DND-41 (cell line): ENCODE data around the gene NAIF1.
A peak's percentile ranks its signal among the peaks of the same experiment; 100 is the strongest.

Experiments used
- ATAC-seq: fragments of 200-7000 bp; cut with Tn5 transposase; 3 replicates; pipeline ENCODE4 v1.9.1; 2021; ENCODE audit warnings: low read depth; ENCODE audit not compliant: insufficient read depth
- DNase-seq: peaks from one replicate; pipeline ENCODE4 v3.0.0-alpha.2; 2020
- H2AFZ ChIP-seq: 2 replicates; pipeline ENCODE4 v1.6.0; 2012; ENCODE audit warnings: low read depth, low read length
- H3K27ac ChIP-seq: 2 replicates; pipeline ENCODE4 v1.5.1; 2012; ENCODE audit warnings: low read length, inconsistent platforms
- H3K27me3 ChIP-seq: fragments of 200-600 bp; sonication (generic); 2 replicates; pipeline ENCODE4 v1.6.0; 2012; ENCODE audit warnings: low read length, mild to moderate bottlenecking, inconsistent platforms; ENCODE audit not compliant: insufficient read depth, poor library complexity
- H3K36me3 ChIP-seq: 2 replicates; pipeline ENCODE4 v1.5.1; 2012; ENCODE audit warnings: low read length, inconsistent platforms; ENCODE audit not compliant: insufficient read depth
- H3K4me1 ChIP-seq: 2 replicates; pipeline ENCODE4 v1.5.1; 2012; ENCODE audit warnings: mild to moderate bottlenecking, low read length; ENCODE audit not compliant: insufficient read depth
- H3K4me2 ChIP-seq: 2 replicates; pipeline ENCODE4 v1.6.0; 2012; ENCODE audit warnings: mild to moderate bottlenecking, moderate library complexity, low read length, inconsistent platforms; ENCODE audit not compliant: insufficient read depth
- H3K4me3 ChIP-seq, 2 experiments: fragments of 200-600 bp in 1 of 2; shearing (Covaris generic) in 1 of 2; 2 replicates each; pipeline ENCODE4 v1.5.1; 2012 to 2016; ENCODE audit warnings: inconsistent platforms in 2 of 2, low read length in 2 of 2, mild to moderate bottlenecking in 2 of 2, low read depth in 1 of 2, moderate library complexity in 1 of 2
- H3K79me2 ChIP-seq: 2 replicates; pipeline ENCODE4 v1.6.0; 2012; ENCODE audit warnings: low read length, inconsistent platforms; ENCODE audit not compliant: insufficient read depth
- H3K9ac ChIP-seq: 2 replicates; pipeline ENCODE4 v1.6.0; 2012; ENCODE audit warnings: low read depth, mild to moderate bottlenecking, inconsistent platforms, low read length, moderate library complexity
- H3K9me3 ChIP-seq: 2 replicates; pipeline ENCODE4 v1.5.1; 2012; ENCODE audit warnings: low read length, moderate library complexity, mild to moderate bottlenecking, inconsistent platforms; ENCODE audit not compliant: insufficient read depth, severe bottlenecking
- H4K20me1 ChIP-seq: 2 replicates; pipeline ENCODE4 v1.6.0; 2012; ENCODE audit warnings: low read length; ENCODE audit not compliant: insufficient read depth
- EZH2 ChIP-seq: IDR thresholded peaks from 3 replicates; pipeline ENCODE4 v1.6.1; 2012; ENCODE audit warnings: borderline replicate concordance, low read depth, mild to moderate bottlenecking, moderate library complexity, low read length, inconsistent platforms; ENCODE audit not compliant: severe bottlenecking
- TF ChIP-seq, protein P1 (sequence below): IDR thresholded peaks from 2 replicates; pipeline ENCODE4 v1.5.1; 2012; ENCODE audit warnings: borderline replicate concordance, low read length, moderate library complexity, mild to moderate bottlenecking; ENCODE audit not compliant: poor library complexity, severe bottlenecking; ENCODE audit errors: extremely low read depth

Gene NAIF1

DNA sequence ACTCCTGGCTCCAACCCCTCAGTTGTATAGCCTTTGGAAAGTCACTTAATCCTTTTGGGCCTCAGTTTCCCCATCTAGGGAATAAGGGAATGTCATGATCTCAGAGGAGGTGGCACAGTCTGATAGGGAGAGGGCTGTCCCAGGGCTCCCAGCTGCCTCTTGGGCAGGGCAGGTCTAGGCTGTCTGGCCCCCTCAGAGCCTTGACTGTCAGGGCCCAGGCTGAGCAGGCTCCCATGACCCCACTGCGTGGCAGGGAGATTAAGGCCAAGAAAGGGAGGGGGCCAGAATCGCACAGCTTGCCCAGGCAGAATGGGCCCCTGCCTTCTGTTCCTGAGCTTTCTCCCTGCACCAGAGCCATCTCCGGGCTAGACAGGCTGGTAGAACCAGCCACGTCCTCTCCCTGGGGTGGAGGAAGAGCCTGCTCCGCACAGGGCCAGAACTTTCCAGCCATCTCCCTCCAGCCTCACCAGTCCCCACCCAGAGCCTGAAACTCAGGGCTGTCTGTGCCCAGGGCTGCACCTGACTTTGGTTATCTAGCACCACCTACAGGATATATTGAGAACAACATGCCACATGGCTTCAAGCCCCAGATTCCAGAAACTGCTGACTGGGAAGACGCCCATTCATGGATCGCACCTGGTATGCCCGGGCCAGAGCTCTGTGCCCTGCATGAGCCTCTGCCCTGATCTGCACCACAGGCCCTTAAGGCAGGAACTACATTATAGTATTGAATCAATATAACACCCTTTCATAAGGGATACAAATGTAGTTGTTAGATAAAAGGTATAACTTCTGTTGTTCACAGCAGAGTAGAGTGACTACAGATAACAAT lies 32.1 kb downstream of the NAIF1 start:
- H3K79me2 ChIP-seq = no peaks in the 10 kb centered on the region
- H2AFZ ChIP-seq = no peak overlapping the region
- H3K27me3 ChIP-seq = no peaks in the 10 kb centered on the region
- peak; percentile 59 for DNase-seq
- no peak overlapping the region for H3K9ac ChIP-seq
- ATAC-seq = peak; percentile 92
- H3K27ac ChIP-seq = no peak overlapping the region
- no peak overlapping the region for H3K4me3 ChIP-seq
- H3K4me1 ChIP-seq = no peaks in the 10 kb centered on the region
- TF ChIP-seq, protein P1, sequence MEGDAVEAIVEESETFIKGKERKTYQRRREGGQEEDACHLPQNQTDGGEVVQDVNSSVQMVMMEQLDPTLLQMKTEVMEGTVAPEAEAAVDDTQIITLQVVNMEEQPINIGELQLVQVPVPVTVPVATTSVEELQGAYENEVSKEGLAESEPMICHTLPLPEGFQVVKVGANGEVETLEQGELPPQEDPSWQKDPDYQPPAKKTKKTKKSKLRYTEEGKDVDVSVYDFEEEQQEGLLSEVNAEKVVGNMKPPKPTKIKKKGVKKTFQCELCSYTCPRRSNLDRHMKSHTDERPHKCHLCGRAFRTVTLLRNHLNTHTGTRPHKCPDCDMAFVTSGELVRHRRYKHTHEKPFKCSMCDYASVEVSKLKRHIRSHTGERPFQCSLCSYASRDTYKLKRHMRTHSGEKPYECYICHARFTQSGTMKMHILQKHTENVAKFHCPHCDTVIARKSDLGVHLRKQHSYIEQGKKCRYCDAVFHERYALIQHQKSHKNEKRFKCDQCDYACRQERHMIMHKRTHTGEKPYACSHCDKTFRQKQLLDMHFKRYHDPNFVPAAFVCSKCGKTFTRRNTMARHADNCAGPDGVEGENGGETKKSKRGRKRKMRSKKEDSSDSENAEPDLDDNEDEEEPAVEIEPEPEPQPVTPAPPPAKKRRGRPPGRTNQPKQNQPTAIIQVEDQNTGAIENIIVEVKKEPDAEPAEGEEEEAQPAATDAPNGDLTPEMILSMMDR = peak; percentile 82
- no peak for TF ChIP-seq EZH2
- H4K20me1 ChIP-seq = no peaks in the 10 kb centered on the region
- H3K4me2 ChIP-seq = no peak overlapping the region
- no peaks in the 10 kb centered on the region for H3K36me3 ChIP-seq
- H3K9me3 ChIP-seq = no peaks in the 10 kb centered on the region

DNA sequence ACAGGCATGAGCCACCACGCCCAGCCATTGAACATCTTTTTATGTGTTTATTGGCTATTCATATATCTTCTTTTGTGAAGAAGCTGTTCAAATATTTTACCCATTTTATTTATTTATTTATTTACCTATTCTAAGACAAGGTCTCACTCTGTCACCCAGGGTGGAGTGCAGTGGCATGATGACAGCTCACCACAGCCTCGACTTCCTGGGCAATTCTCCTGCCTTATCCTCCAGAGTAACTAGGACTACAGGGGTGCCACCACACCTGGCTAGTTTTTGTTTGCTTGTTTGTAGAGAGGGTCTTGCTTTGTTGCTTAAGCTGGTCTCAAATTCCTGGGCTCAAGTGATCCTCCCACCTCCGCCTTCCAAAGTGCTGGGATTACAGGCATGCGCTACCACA lies 33.5 kb downstream of the NAIF1 start:
- ATAC-seq = no peak
- H3K9me3 ChIP-seq = no peaks in the 10 kb centered on the region
- peaks cover 10% of the 10 kb centered on the region for H3K4me1 ChIP-seq
- H3K4me3 ChIP-seq = no peak overlapping the region
- no peaks in the 10 kb centered on the region for H4K20me1 ChIP-seq
- H3K79me2 ChIP-seq = no peaks in the 10 kb centered on the region
- no peaks in the 10 kb centered on the region for H3K36me3 ChIP-seq
- TF ChIP-seq, protein P1 = no peak
- no peak for TF ChIP-seq EZH2
- DNase-seq = no peak
- H3K9ac ChIP-seq = no peak overlapping the region
- H3K4me2 ChIP-seq = no peak overlapping the region
- no peak overlapping the region for H2AFZ ChIP-seq
- H3K27ac ChIP-seq = no peak overlapping the region
- no peaks in the 10 kb centered on the region for H3K27me3 ChIP-seq

DNA sequence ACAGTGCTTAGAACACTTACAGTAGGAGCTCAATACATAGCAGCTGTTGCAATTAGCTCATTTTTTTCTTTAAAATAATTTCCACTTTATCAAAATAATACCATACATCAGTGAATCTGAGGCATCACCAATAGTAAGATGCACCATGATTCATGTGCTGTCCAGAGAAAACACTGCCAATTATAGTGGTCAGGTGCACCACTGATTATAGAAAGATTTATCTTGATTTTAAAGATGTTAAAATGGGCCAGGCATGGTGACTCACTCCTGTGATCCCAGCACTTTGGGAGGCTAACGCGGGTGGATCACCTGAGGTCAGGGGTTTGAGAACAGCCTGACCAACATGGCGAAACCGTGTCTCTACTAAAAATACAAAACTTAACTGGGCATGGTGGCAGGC lies 39.4 kb downstream of the NAIF1 start:
- H4K20me1 ChIP-seq = no peaks in the 10 kb centered on the region
- no peak for DNase-seq
- peaks cover 43% of the 10 kb centered on the region for H3K4me1 ChIP-seq
- H3K27me3 ChIP-seq = no peaks in the 10 kb centered on the region
- H3K9me3 ChIP-seq = no peaks in the 10 kb centered on the region
- H2AFZ ChIP-seq = no peak overlapping the region
- H3K36me3 ChIP-seq = no peaks in the 10 kb centered on the region
- no peak overlapping the region for H3K4me3 ChIP-seq
- no peak for ATAC-seq
- H3K9ac ChIP-seq = no peak overlapping the region
- H3K79me2 ChIP-seq = no peaks in the 10 kb centered on the region
- TF ChIP-seq EZH2 = no peak
- TF ChIP-seq, protein P1 = no peak
- H3K4me2 ChIP-seq = no peak overlapping the region
- H3K27ac ChIP-seq = no peak overlapping the region
